GM15510 (cell line): Measurements from ENCODE around the gene FBN3.

Experiments used
- POLR2A ChIP-seq: IDR thresholded peaks from 3 replicates; pipeline ENCODE4 v1.6.1; 2011; ENCODE audit warnings: borderline replicate concordance; ENCODE audit not compliant: insufficient read length; ENCODE audit errors: extremely low read depth

Gene FBN3

GRCh38 chr19:8135946-8136618 is 13.3 kb downstream of the FBN3 start:
- TF ChIP-seq POLR2A, result no peak

- TF ChIP-seq POLR2A, result no peak
Observed at GRCh38 chr19:8132858-8133458, 16.4 kb downstream of the FBN3 start.

GRCh38 chr19:8131517-8131916 is 17.9 kb downstream of the FBN3 start:
- TF ChIP-seq POLR2A, result no peak

GRCh38 chr19:8129061-8129618 is 20.3 kb downstream of the FBN3 start:
- no peak for TF ChIP-seq POLR2A

GRCh38 chr19:8128551-8128950 is 20.8 kb downstream of the FBN3 start:
- no peak for TF ChIP-seq POLR2A

- no peak for TF ChIP-seq POLR2A
Observed at GRCh38 chr19:8127311-8127710, 22.1 kb downstream of the FBN3 start.

- TF ChIP-seq POLR2A, result no peak
Observed at GRCh38 chr19:8126511-8126910, 22.9 kb downstream of the FBN3 start.

- no peak for TF ChIP-seq POLR2A
Observed at GRCh38 chr19:8126008-8126407, 23.4 kb downstream of the FBN3 start.

- TF ChIP-seq POLR2A, result no peak
Observed at GRCh38 chr19:8123683-8124082, 25.7 kb downstream of the FBN3 start.

GRCh38 chr19:8120636-8121480 is 28.5 kb downstream of the FBN3 start:
- no peak for TF ChIP-seq POLR2A

GRCh38 chr19:8117991-8118390 is 31.4 kb downstream of the FBN3 start:
- no peak for TF ChIP-seq POLR2A

GRCh38 chr19:8116437-8117293 is 32.7 kb downstream of the FBN3 start:
- TF ChIP-seq POLR2A, result no peak

- TF ChIP-seq POLR2A, result no peak
Observed at GRCh38 chr19:8115805-8116396, 33.5 kb downstream of the FBN3 start.

GRCh38 chr19:8113017-8113416 is 36.4 kb downstream of the FBN3 start:
- no peak for TF ChIP-seq POLR2A
